ENCODE data around the gene FMN2.
"Not testable (repeated sequence)": the region's sequence is repeated elsewhere in the genome, so short reads cannot be mapped to it uniquely, and the experiment has no call there.

Gene FMN2

DNA sequence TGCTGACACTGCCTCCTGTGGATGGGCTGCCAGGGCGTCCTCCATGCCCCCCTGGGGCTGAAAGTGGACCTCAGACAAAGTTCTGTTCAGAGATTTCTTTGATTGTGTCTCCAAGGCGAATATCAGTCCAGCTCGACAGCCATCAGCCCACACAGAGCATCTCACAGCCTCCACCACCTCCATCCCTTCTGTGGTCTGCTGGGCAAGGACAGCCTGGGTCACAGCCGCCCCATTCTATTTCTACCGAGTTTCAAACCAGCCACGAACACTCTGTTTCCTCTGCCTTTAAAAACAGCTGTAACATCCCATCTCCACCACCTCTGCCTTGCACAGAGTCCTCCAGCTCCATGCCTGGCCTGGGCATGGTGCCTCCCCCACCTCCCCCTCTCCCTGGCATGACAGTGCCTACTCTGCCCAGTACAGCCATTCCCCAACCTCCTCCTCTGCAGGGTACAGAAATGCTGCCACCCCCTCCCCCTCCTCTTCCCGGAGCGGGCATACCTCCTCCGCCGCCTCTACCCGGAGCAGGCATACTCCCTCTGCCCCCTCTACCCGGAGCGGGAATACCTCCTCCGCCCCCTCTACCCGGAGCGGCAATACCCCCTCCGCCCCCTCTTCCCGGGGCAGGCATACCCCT, 115.5 kb downstream of the FMN2 start:
- no peak for DNase-seq

DNA sequence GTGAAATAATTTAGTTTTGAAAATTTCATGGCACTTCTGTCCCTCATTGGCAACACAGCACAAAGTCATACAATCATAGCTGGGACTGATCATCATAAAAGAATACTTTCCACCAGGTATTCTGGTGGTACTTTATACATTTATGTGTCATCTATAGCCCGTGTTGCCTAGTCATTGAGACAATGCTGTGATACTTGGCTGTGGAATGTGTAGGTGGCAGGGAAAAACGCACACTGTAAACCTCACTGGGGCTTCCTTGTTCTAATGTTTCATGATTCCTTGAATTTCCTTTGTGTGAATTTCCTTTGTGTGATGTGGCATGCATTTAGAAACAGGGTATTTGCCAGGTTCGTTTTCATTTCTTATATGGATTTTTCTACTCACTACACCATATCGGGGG, 118.3 kb downstream of the FMN2 start:
- DNase-seq = no peak

DNA sequence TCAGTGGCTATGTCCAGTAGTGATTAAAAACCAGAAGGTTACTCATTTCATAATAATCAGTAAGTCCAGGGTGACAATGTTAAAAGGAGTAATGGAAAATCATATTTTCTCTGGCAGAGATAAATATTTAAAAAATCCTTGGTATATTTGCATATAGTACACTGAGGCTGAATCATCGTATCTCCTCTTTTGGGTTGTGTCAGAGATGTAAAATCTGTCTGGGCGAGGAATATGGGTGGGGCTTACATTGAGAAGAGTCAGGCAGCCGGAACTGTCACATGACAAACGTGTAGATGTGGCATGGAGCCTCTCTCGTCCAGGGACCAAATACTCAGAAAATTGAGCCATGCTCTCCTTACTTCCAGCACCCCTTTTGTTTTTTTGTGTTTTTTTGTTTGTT, 120.9 kb downstream of the FMN2 start:
- no peak for DNase-seq

DNA sequence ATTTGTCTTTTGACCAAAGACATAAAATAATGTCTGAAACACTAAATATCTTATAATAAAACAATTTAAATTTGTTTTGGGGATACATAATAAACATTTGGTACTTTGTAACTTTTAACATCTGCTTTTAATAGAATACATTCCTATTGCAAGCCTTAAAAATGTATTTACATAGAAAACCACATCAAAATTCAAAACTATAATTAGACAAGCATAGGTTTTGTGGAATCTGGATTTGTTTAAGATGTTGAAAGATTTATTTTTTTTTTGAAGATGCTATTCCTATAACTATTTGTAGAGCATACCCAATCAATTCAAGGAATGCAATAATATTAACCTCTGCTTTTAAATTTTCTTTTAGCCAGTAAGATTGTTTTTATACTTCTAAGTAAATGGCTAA, 125.7 kb downstream of the FMN2 start:
- DNase-seq = no peak

DNA sequence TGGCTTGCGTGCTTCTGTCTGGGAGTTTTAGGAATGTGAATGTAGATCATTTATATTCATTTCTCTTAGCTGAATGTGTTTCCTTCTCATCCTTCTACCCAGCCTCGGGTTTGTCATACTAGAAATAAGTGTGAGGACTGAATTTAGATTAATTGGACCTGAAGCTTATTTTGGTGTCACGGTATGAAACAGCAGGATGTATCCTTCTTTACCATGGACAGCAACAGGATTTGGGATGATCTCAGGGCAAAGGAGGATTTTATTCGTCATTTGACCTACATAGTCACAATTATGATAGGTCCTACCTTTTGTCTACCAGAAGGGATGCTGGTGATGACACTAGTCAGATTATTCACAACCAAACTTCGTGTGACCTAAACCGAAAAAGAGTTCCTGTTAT, 127.4 kb downstream of the FMN2 start:
- no peak for DNase-seq

DNA sequence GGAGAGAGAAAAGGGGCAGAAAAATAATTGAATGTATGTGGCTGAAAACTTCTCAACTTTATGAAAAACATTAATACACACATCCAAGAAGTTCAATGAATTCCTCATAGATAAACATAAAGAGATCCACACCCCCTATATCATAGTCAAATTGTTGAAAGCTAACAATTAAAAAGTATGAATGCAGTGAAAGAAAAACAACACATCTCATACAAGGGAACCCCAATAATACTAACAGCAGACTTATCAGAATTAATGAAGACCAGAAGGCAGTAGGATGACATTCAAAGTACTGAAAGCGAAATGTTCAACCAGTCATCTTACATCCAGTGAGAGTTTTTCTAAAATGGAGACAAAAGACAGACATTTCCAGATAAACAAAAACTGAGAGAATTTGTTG, 134.4 kb downstream of the FMN2 start:
- no peak for DNase-seq

DNA sequence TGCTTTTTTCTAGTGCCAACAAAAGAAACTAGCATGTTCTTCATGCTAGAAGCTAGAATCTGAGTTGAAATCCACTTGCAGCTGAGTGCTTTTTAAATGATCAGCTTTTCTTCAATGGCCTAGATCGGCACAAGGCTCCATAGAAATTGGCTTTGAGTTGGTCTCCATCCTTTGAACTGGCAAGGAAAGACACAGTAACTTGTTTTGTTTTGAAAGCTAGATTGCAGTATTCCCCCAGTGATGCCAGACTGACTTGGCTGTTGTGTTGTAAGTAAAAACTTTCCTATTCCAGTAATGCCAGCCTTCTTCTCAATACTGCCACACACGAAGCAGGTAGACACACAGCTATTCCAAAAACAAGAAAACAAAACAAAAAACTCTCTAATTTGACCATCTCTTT, 139.1 kb downstream of the FMN2 start:
- no peak for DNase-seq

DNA sequence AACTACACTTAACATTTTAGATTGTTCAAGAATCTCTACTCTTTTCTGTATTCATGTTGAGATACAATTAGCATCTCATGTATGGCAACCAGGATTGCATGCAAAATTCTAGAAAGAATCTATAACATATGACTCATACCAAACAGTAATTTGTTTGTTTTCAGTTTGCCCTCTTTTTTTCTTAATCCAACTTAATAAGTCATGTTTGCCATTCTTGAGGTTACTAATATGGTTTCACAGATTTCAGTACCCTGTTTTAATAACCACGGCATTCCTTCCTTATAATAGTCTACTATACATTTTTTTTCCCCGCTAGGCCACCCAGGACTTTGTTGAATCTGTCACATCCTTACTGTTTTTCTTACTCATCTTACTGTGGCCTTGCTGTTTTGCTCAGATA, 140.8 kb downstream of the FMN2 start:
- DNase-seq = peak; percentile 47

DNA sequence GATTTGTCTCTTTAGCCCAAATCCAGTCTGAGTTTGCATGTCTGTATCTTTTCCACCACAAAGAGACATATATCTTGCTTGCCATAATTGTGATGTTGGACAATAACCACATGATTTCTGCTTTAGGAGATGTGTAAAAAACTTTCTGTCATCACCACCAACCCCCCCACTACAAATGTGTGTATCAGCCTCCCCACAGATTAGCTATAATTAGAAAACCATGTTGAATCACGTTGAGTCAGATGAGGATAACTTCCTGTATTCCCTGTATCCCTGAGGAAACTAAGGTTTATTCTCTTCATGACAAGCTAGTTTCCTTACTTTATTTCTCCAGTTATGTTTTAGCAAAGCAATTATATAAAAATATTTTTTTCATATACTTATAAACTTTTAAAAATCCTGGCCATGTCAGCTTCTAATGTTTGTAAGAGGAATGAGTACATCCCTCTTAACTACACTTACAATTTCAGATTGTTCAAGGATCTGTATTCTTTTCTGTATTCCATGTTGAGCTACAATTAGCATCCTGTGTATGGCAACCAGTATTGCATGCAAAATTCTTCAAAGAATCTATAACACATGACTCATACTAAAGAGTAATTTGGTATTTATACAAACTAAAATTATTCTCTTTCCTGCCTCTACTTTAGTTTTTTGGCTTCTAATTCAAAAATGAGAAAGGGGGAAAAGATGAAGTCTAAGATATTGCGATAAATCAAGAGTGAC, 143.0 kb downstream of the FMN2 start:
- no peak for DNase-seq

DNA sequence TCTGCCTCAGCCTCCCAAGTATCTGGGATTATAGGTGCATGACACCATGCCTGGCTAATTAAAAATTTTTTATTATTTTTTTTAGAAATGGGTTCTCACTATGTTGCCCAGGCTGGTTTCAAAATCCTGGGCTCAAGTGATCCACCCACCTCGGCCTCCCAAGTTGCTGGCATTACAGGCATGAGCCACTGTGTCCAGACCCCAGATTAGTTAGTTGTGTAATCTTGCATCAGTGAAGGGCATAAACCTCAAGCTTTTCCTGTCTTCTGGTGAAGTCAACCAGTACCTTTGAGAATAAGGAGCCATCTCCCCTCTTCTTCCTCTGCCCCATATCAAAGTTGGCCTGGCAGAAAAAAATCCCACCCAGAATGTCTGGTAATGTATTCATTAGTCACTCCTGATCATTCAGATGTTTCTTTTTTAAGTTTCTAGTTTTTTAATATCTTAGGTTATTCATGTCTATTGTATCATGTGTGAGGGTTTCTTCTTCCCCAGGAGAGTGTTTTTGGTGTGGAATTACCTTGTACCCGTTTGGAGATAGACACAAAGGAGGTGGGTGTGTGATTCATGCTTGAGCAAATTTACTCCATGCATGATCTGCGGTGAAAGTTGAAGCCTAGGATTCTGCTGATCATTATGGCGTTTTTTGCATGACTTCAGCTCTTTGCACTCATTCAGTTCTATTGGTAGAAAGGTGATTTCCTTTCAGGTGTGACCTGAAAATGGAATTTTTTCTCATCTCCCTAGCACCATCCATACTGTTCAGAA, 144.0 kb downstream of the FMN2 start:
- DNase-seq = no peak

DNA sequence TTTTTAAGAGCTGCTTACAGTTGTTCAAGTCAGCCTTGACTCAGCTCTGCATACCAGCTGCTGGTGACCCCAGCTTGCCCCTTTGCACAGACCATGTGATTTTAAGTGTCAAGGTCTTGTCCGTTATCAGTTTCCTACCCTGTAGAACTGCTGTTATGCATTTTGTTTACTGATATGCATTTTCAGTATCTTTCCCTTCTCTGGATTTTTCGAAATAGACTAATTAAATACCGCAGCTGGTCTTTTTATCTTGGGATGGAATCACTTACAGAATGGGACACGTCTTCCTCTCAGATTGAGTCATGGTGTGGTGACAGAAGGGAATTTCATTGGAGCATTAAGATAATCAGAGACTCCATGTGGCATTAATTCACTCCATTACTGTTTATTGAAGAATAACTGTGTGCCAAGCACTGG, 145.6 kb downstream of the FMN2 start:
- no peak for DNase-seq

DNA sequence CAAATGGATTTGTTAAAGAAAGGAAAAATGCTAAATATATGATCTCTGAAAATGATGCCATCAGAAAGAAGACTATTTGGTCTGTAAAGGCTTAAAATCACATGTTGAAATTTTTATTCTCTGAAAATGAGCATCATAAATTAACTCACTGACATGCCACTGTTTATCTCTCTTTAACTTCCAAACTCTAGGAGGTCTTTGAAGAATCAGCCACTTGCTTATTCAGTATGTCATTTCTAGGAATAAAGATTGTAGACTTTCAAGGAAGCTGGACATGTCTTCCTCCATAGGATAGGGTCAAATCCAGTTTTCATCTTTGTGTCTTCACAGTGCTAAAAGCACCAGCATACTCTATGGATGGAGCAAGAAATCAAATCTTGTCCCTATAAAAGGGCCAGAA, 147.6 kb downstream of the FMN2 start:
- DNase-seq = no peak

DNA sequence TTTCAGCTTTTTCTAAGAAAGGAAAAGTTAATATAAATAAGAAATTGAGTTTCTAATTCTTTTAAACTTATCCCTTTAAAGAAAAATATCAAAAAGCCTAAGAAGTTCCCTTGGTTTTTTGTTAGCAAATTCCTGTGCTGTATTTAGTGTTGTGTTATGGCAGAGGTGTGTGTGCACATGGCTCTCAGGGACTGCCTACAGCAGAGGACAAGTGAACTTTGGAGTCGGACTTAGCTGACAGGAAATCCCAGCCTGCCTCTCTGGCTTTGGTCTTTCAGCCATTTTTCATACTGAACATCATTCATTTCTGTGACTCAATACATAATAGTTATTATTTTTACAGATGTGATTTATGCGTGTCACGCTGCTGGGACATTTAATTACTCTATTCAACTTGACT, 149.6 kb downstream of the FMN2 start:
- DNase-seq = no peak

DNA sequence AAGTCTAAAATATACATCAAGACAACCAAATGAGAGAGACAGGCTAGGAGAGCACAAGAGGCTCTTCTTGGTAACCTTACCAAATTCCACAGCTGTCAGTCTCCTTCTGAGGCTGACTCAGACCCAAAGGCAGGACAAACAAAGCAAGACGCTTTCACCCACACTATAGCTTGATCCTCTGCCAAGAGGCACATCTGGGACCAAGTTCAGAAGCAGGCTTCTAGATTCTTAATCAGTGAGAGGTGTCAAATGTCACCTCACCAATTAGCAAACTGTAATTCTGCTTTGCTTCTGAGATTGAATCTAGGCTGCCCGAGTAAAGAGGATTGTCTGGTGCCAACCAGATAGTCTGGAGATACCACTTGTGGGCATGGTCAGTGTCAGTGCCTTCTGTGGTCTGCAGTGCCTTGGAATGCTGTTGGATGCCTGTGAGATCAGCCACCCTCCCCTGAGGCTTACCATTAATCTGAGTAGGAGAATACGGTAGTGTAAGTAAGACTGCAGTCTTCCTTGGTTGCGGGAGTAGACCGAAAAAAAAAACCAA, 151.0 kb downstream of the FMN2 start:
- no peak for DNase-seq

DNA sequence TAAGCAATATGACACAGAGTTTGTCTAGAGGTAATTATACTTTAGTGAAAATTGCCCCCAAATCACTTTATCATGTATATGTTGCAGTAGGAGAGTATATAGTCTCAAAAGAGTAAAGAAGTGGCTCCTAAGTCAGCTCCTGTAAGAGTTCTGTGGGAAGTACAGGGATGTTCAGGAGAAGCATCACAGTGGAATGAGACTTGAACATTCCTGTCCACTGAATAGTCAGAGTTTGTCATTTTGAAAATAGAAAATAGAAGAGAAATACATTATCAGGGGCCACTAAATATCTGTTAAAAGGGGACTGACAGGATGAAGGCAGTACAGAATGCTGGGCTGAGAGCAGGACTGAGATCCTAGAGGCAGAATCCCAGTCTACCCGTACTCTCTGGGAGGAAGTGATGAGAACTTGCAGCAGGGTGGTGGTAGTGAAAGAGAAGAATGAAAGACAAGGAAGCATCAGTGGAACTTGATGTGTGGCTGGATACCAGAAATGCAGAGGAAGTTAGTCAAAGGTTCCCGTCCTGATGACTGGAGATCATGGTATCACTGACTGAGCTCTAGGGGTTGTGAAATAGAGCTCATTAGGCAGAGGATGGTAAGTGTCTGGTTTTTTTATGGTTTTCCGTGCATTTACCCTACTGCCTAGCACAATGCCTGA, 153.4 kb downstream of the FMN2 start:
- DNase-seq = no peak

DNA sequence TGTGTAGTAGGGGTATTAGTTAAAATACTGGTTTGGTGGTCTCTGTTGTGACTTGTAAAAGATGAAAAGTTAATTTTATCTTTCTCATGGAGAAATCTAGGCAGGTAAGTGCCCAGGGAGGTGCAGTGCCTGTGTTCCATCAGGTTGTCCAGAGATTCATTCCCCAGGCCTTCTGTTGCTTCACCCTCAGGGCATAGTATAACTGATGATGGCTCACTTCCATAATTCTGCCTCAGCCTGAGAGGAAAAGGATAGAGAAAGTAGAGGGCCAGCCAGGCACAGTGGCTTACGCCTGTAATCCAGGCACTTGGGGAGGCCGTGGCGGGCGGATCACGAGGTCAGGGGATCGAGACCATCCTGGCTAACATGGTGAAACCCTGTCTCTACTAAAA, 153.9 kb downstream of the FMN2 start:
- DNase-seq = no peak

DNA sequence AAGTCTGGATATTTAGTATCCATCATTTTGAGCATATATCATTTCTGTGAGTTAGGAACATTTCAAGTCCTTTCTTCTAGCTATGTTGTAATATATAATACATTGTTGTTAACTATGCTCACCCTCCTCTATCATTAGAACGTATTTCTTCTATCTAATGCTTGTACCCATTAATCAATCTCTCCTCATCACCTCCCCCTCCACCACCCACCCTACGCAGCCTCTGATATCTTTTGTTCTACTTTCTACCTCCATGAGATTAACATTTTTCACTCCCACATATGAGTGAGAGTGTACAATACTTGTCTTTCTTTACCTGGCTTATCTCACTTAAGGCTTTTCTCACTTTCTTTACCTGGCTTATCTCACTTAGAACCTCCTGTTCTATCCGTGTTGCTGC, 156.2 kb downstream of the FMN2 start:
- DNase-seq = no peak

DNA sequence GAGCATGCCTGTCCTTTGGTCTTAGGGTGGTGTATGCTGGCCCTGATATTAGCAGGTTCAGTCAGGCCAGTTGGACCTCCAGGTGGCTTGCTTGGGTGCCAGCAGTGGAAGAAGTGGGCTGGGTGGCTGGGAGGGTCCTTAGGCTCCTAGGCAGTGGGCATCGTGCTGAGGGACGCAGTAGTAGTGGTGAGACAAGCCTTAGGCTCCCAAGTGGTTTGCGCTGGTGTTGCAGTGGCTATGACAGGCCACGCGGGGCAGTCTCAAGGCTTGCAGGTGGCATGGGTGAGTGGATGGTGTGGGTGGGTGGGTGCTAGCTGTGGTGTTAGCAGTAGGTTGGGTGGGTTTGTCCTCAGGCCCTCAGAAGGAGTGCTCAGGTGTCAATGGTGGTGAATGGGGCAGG, 162.3 kb downstream of the FMN2 start:
- DNase-seq = no peak

DNA sequence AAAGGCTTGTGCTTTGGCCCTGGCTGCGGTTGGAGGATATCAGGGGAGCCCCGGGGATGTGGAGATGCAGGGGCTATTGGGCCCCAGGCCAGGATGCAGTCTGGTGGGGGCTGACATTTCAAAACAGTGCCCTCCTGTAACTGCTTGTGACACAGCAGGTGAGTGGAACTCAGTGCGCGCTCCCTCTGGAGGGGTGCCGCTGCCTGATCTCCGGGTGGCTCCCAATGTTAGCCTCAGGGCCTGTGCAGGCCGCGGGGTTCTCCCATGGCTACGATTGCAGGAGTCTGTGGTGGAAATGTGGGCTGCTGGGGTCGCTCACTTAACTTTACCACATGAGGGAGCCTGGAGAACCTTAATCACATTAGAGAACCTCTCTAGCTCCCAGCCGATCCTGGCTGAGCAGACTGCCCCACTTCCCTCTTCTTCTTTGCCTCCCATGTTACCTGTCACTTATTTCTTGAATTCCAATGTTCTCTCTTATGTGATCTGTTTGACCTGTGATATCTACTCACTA, 163.2 kb downstream of the FMN2 start:
- DNase-seq = no peak

DNA sequence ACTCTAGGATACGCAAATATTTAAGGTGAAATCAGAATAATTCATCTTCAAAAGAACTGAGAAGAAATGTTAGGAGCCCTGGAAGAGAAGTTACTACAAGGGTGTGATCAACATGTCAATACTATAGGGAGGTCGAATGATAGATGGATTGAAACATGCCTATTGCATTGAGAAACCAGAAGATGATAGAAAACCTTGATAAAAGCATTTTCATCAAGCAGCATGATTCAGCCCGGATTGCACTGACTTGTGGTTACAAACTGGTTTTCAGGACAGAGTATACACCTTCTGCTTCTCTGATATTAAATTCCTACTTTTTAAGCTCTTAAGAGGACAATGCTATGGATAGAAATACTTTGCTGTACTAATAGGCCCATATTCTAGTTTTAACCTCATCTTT, 164.2 kb downstream of the FMN2 start:
- DNase-seq = no peak

DNA sequence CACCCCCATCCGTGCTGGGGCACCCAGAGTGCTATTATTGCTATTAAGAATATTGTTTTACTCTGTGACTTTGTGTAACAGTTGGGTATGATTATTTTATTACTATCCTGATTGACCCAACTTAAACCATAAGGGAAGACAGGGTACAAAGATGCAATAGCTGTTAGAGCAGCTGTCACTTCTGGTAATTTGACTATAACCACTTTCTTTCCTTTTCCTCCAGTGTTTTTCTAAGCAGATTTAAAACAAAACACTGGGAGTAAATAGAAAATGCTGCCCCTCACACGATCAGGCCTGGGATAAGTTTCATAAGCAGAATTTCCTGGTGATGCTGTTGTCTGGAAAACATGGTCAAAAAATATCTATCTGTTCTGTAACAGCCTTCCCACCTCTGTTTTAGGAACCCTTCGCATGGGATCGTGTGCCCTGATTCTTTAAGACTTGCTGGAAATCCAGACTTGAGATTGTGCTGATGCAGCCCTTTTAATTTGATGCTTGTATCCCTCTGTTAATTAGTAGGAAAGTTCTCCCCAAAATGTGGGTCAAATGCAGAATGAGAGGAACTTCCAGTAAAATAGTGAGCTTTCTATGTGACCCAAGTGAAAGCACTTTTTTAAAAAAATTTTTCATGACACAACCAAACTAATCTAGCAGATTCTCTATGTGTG, 165.3 kb downstream of the FMN2 start:
- no peak for DNase-seq

DNA sequence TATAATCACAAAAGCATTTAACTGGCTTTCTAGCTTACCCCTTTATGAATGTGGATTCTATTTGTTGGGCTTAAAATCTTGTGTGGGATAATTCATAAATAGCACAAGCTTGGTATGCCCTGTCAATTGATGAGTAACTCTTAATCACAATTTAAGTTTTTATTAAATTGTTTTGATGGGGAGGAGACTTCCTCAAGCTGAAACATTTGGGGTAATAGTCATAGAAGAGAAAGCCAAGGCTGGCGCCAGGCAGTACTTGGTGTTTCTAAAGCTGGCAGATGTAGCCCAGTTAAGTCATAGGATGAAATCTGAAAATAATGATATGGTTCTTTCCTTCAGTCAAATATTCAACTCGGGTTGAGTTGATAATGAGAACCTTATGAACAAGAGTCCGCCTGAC, 167.2 kb downstream of the FMN2 start:
- no peak for DNase-seq

DNA sequence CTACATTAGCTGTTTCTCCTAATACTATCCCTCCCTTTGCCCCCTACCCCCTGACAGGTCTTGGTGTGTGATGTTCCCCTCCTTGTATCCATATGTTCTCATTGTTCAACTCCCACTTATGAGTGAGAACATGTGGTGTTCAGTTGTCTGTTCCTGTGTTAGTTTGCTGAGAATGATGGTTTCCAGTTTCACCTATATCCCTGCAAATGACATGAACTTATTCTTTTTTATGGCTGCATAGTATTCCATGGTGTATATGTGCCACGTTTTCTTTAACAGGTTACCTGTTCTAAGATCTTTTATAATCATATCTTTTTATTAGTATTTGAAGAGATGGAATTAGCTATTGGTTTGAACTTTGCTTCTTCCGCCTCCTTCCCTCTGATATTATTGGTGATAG, 172.8 kb downstream of the FMN2 start:
- DNase-seq = not testable (repeated sequence)

Data from NCI-H1048 (cell line).